Measurements from ENCODE around the gene CYP2U1.

Gene CYP2U1

GRCh38 chr4:107974523-107974922, 43.2 kb downstream of the CYP2U1 start:
- TF ChIP-seq MYC (IDR thresholded peaks at IDR 0.05; ENCODE audit: low read depth, low read length) = no peak
- no peak for TF ChIP-seq MAX (IDR thresholded peaks at IDR 0.05; ENCODE audit: low read depth, low read length)
- TF ChIP-seq POLR2A (IDR thresholded peaks at IDR 0.05; ENCODE audit: extremely low read depth, insufficient read length) = no peak
- TF ChIP-seq CTCF (IDR thresholded peaks at IDR 0.05; ENCODE audit: low read depth, low read length) = no peak
- DNase-seq (ENCODE audit: low read depth) = no peak
- H3K4me3 ChIP-seq (ENCODE audit: low read depth, low read length) = no peak overlapping the region

- no peak for DNase-seq (ENCODE audit: low read depth)
- TF ChIP-seq MYC (IDR thresholded peaks at IDR 0.05; ENCODE audit: low read depth, low read length) (no peak), MAX (IDR thresholded peaks at IDR 0.05; ENCODE audit: low read depth, low read length) (no peak), POLR2A (IDR thresholded peaks at IDR 0.05; ENCODE audit: extremely low read depth, insufficient read length) (no peak), CTCF (IDR thresholded peaks at IDR 0.05; ENCODE audit: low read depth, low read length) (no peak)
- no peak overlapping the region for H3K4me3 ChIP-seq (ENCODE audit: low read depth, low read length)
Observed at GRCh38 chr4:107977482-107977881, 46.1 kb downstream of the CYP2U1 start.

- TF ChIP-seq MAX (IDR thresholded peaks at IDR 0.05; ENCODE audit: low read depth, low read length) = no peak
- TF ChIP-seq MYC (IDR thresholded peaks at IDR 0.05; ENCODE audit: low read depth, low read length) = no peak
- no peak for TF ChIP-seq POLR2A (IDR thresholded peaks at IDR 0.05; ENCODE audit: extremely low read depth, insufficient read length)
- no peak for TF ChIP-seq CTCF (IDR thresholded peaks at IDR 0.05; ENCODE audit: low read depth, low read length)
- no peak overlapping the region for H3K4me3 ChIP-seq (ENCODE audit: low read depth, low read length)
- no peak for DNase-seq (ENCODE audit: low read depth)
Observed at GRCh38 chr4:107977966-107978705, 46.8 kb downstream of the CYP2U1 start.

GRCh38 chr4:107978716-107979451, 47.5 kb downstream of the CYP2U1 start:
- no peak overlapping the region for H3K4me3 ChIP-seq (ENCODE audit: low read depth, low read length)
- DNase-seq (ENCODE audit: low read depth) = no peak
- TF ChIP-seq POLR2A (IDR thresholded peaks at IDR 0.05; ENCODE audit: extremely low read depth, insufficient read length) (no peak), CTCF (IDR thresholded peaks at IDR 0.05; ENCODE audit: low read depth, low read length) (no peak), MAX (IDR thresholded peaks at IDR 0.05; ENCODE audit: low read depth, low read length) (no peak), MYC (IDR thresholded peaks at IDR 0.05; ENCODE audit: low read depth, low read length) (no peak)

GRCh38 chr4:107987916-107988762, 56.8 kb downstream of the CYP2U1 start:
- no peak for TF ChIP-seq CTCF (IDR thresholded peaks at IDR 0.05; ENCODE audit: low read depth, low read length)
- TF ChIP-seq POLR2A (IDR thresholded peaks at IDR 0.05; ENCODE audit: extremely low read depth, insufficient read length) = no peak
- no peak for TF ChIP-seq MAX (IDR thresholded peaks at IDR 0.05; ENCODE audit: low read depth, low read length)
- no peak for TF ChIP-seq MYC (IDR thresholded peaks at IDR 0.05; ENCODE audit: low read depth, low read length)
- no peak overlapping the region for H3K4me3 ChIP-seq (ENCODE audit: low read depth, low read length)
- DNase-seq (ENCODE audit: low read depth) = no peak
